ENCODE results near the gene LMO4.

LMO4 gene

GRCh38 chr1:87329051-87329525 is 408 bp downstream of the LMO4 start:
- DNase-seq, result peak; percentile 66

- DNase-seq, result peak; percentile 46
Measured at GRCh38 chr1:87329526-87330056, 911 bp downstream of the LMO4 start.

- DNase-seq, result peak; percentile 53
Measured at GRCh38 chr1:87330057-87330884, 1.6 kb downstream of the LMO4 start.

DNA sequence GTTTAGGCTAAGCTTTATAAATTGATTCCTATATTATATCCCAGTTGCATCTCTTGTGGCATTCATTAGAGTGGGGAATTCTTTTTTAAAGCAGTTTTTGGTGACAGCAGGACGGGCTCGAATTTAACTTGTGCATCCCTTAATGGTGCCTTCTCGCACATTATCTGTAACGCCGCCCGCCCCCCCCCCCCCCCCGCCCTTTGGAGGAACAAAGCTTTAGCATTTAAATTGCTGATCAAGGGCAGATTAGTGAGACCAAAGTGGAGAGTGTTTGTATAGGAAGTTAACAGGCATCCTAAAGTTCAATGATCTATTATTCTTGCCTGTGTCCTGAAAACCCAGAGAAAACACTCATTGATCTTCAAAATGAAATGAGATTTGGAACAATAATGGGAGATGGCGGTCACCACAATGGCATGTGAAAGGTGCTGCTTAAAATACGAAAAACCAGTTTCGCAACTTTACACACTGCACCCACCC is 2.2 kb downstream of the LMO4 start:
- DNase-seq, result peak; percentile 83

- peak; percentile 76 for DNase-seq
Measured at GRCh38 chr1:87331365-87332241, 2.9 kb downstream of the LMO4 start.

DNA sequence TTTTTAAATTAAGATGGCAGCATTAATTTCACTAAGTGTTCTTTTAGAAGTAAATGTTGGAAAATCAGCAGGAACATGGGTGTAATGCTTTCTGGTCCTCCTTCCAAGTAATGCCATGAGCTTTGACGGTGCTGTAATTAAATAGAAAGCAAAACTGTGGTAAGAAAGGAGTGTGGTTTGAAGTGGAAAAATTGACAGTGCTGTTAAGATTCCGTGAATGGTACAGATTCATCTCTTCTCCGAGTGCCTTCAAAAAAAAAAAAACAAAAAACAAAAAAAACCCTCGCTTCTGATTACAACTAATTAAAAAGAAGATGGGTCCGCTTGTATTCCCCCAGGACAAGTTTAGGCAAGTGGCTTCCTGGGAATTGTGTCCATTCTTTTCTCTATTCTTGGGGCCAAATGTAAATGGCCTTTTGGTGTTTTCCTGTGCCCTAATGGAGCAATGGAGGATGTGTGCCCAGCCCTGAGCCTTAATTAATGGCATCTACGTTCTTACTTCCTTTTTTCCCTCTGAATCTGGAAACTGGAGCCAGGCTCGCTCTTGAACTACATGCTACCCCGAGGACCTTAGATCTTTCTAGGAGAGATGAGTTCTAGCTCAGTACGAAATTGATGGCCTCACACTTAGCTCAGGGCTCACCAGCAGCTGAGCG is 5.1 kb downstream of the LMO4 start:
- DNase-seq, result peak; percentile 34

DNA sequence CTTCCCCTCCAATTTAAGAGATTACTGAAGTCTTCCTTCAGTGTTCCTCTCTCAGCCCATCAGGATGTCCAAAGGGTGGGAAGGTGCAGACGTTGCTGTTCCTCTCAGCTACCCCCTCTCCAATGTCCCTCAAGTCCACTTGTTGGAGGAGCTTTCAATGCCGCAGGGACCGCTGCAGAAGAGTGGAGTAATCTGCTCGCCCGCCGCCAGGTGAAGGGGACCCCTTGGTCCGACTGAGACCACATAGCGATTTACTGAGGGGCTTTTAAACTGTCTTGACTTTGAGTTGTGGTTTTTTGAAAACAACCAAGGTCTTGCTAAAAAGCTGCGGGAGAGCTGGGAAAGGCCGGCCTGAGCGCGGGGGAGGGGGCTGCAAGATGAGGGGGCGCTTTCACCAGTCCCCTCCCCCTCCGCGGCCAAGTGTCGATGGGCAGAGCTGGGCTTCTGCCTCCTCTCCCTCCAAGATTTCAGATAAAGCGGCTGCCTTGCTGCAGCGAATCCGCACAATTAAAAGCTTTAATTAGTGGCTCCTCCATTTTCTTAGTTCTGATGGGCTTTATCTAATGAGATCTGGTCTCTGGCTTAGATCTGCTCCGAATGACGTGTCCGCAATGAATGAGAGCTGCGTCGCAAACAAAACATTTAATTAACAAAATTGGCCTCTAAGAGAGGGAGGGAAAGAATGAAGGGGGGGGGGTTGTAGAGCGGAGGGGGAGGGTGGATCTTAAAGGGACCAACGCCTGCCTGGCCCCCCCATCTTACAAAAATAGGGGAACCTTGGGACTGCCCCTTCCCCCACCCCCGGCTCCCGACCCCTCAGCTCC is 5.9 kb downstream of the LMO4 start:
- peak; percentile 81 for DNase-seq

DNA sequence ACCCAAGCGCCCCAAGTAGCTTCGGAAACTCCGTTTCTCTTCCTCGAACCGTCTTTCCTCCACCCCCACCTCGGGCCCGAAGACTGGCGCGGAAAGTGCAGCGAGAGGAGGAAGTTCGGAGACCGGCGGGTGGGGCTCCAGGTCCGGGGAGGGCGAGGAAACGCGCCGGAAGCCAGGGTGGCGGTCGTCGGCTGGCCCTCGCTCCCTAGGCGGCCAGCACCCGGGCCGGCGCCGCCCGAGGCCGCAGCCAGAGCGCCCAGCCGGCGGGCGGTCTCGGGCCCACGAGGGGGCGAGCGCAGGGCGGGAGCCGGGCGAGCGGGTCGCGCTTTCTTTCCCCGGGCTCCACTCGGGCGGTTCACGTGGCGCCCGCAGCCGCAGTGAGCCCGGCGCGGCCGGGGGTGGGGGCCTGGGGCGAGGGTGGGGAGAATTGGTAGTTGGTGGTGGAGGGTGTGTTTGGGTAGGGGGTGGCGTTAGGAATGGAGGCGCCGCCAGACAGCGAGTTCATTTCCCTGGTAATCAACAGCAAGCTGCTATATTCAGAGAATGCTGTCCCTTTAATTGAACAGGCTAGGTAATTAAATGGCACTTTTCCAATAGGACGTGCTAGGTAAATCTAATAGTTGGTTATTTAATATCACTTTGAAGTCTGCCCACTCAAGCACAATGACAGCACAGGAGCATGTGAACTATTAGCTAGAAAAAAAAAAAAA is 6.7 kb downstream of the LMO4 start:
- peak; percentile 93 for DNase-seq

DNA sequence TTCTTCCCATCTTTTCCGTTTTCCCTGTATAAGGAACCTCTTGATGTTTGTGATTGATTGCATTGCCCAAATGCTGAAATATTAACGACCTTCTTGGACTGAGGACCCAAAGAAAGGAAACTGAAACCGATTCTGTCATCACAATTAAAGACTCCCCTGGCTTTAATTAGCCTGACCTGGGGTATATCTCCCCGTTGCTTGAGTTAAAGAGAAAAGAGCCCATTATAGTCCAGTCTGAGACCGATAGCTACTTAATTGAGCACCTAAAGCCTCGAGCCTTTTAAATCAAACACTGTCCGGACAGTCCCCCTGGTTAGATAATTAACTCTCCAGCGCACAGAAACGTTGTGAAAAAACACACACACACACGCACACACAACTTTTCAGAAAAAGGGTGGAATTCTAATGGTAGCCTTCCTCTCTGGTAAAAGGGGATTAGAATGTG is 8.0 kb downstream of the LMO4 start:
- DNase-seq, result no peak

DNA sequence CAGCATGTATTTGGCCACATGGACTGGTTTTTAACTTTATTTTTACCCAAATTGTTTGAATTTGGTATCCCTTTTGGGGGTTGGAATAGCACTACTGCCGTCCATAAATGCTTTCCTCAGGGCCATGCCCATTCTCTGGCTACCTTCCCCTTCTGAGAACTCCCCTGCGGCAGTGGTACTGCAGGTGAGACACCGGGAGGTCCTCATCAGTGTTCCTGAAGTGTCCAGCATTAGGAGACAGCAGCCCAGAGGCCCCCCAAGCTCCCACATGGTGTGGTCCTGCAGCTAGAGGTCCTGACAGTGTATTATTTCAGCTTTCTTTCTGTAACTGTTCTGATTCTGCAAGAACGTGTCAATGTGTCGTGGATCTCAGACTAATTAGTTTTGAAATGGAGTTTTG is 8.9 kb downstream of the LMO4 start:
- no peak for DNase-seq

- no peak for DNase-seq
Measured at GRCh38 chr1:87338566-87338965, 9.9 kb downstream of the LMO4 start.

GRCh38 chr1:87344231-87344630 is 15.6 kb downstream of the LMO4 start:
- no peak for DNase-seq

DNA sequence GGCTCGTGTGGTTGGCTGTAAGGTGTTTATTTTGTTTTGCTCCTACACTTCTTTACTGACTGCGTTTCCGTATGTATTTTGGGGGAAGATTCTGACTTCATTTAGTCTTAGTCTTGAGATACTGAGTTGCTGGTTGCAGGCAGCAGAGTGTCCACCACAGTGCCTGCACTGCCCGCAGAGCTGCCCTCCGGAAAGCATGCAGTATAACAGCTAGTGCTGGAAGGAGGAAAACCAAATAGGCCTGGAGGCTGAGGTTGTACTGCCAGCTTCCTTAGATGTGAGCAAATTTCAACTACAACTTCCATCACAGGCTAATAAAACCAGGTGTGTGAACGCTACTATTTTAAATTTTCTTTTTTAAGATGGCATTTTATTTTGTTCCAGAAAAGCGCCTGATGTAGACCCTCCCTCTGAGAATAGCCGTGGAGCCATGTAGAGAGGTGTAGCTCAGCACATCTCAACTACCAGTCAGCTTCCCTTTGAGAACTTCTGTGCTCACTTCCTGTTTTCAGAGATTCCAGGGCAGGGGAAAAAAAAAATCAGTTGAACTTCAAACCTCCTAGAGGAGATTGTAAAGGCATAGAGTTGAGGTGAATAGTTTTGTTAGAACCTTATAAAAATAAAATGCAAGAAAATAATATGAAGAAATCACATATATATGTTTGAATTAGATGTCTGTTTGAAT is 17.6 kb downstream of the LMO4 start:
- DNase-seq, result no peak

DNA sequence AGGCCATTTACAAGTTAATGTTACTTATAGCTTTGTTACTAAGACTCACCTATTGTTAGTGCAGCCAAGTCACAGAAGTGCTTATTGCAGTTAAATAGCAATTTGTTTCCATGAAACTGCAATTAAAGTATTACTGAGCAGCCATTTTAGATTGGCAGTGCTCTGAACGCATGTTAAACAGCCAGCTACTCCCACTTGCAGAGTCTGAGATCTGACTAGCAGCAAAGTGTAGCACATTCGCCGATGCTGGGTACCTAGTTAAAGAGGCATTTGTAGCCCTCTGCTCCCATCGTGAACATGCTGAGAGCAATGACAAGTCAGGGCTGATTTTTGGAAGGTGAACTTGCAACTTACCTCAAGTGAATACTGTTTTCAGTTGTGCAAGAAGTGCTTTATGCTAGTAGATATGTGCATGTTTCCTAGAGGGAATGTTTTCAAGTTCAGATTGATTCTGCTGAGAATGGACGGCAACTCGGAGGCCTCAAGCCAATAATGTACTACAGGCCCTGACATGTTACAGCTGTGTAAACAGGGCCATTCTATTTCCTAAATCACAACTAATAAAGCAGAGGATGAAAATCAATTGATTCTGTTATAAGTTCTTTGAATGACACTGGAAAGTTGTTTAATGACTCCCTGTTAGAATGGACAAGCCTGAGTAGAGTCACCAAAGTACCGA is 19.8 kb downstream of the LMO4 start:
- DNase-seq, result peak; percentile 80

- no peak for DNase-seq
Measured at GRCh38 chr1:87349036-87349435, 20.4 kb downstream of the LMO4 start.

DNA sequence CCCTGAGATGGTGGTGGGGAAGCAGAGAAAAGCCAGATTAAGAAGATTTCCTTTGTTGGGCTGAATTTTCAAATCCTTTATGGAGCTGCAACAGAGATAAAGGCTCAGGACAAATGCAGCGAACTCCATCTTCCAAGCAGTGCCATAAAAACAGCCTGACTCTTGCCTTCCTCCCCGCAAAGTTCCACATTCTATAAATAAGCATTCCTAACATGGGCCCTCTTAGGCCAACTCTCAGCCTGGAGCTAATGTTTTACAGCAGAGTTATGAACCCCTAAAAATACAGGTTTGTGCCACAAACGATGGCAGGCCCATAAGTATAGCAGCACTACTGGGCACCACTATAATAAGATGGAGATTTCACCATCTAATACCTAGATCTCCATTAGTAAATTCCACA is 27.2 kb downstream of the LMO4 start:
- no peak for DNase-seq

- DNase-seq, result no peak
Measured at GRCh38 chr1:87356591-87356990, 27.9 kb downstream of the LMO4 start.

DNA sequence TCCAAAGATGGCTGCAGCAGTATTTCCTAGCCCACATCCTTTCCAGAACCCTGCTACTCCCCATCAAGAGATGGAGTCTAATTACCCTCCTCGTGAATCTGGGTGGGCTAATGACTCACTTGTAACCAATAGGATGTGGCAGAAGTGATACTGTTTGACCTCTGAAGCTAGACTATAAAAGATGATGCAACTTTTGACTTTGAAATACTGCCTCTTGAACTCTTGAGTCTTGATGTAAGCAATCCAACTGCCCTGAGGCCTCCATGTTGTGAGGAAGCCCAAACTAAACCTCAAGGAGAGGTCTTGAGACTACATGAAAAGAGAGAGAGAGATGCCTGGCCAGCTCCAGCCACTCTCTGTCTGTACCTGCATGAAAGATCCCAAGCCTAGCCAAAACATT is 29.5 kb downstream of the LMO4 start:
- DNase-seq, result no peak

- no peak for DNase-seq
Measured at GRCh38 chr1:87359586-87359985, 30.9 kb downstream of the LMO4 start.

Measured in NCI-H1105 treated with DMSO at 0.1 percent for 48 hours (cell line).